HUES64 (cell line): ENCODE results near the gene LRRC7.

Experiments used
- H3K27ac ChIP-seq: 2 replicates; pipeline ENCODE4 v1.7.0; 2013; ENCODE audit warnings: low read depth, low read length, inconsistent platforms
- H3K27me3 ChIP-seq: 2 replicates; pipeline ENCODE4 v1.6.1; 2013; ENCODE audit warnings: mild to moderate bottlenecking, low read length; ENCODE audit not compliant: insufficient read depth
- H3K36me3 ChIP-seq: 2 replicates; pipeline ENCODE4 v1.6.1; 2013; ENCODE audit warnings: mild to moderate bottlenecking, low read length; ENCODE audit not compliant: insufficient read depth
- H3K4me1 ChIP-seq: 2 replicates; pipeline ENCODE4 v1.6.1; 2013; ENCODE audit warnings: mild to moderate bottlenecking, low read length, moderate library complexity; ENCODE audit not compliant: insufficient read depth
- H3K4me3 ChIP-seq: 2 replicates; pipeline ENCODE4 v1.5.1; 2013; ENCODE audit warnings: mild to moderate bottlenecking, low read length, moderate library complexity
- H3K9ac ChIP-seq: 2 replicates; pipeline ENCODE4 v1.6.1; 2013; ENCODE audit warnings: mild to moderate bottlenecking, low read depth, low read length
- H3K9me3 ChIP-seq: 2 replicates; pipeline ENCODE4 v1.6.1; 2013; ENCODE audit warnings: low read depth, low read length; ENCODE audit not compliant: insufficient read depth
- WGBS: fragments of 150-250, 120-280 bp; methylation state at CpG from one replicate; pipeline ENCODE4 v1.1.7; 2013; ENCODE audit warnings: missing lambda C conversion rate; 5-methylcytosine and 5-hydroxymethylcytosine counted together

Gene LRRC7

GRCh38 chr1:69967245-69967766 lies 399.6 kb downstream of the LRRC7 start:
- Histone ChIP-seq H3K4me3 (no peak overlapping the region), H3K27me3 (no peaks in the 10 kb centered on the region), H3K9me3 (0 out of 2 replicates have a peak, but pooled peaks cover 2% of the 10 kb centered on the region), H3K36me3 (no peaks in the 10 kb centered on the region), H3K27ac (no peak overlapping the region), H3K4me1 (no peaks in the 10 kb centered on the region), H3K9ac (no peak overlapping the region)
- 93% methylated on average over 3 of the region's 3 CpGs for WGBS

DNA sequence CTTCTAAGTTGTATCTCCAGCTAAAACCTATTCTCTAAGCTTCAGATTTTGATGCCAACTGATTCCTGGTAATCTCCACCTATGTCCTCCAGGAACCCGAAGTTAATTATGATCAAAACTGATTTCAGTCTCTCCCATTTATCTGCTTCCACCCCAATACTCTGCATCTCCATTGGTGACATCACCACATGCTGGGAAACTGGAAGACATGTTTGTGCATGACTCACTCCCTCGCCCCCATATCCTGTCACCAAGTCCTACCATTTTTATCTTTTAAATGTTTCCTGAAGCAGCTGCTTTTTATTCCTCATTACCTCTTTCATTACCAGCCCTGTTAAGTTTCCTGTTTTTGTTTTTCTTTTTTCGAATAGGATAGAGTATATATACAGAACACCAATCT lies 409.2 kb downstream of the LRRC7 start:
- Histone ChIP-seq H3K27me3 (no peaks in the 10 kb centered on the region), H3K4me1 (no peaks in the 10 kb centered on the region), H3K4me3 (no peak overlapping the region), H3K27ac (no peak overlapping the region), H3K36me3 (no peaks in the 10 kb centered on the region), H3K9ac (no peak overlapping the region), H3K9me3 (no peaks in the 10 kb centered on the region)
- 85% methylated on average over 2 of the region's 3 CpGs for WGBS

DNA sequence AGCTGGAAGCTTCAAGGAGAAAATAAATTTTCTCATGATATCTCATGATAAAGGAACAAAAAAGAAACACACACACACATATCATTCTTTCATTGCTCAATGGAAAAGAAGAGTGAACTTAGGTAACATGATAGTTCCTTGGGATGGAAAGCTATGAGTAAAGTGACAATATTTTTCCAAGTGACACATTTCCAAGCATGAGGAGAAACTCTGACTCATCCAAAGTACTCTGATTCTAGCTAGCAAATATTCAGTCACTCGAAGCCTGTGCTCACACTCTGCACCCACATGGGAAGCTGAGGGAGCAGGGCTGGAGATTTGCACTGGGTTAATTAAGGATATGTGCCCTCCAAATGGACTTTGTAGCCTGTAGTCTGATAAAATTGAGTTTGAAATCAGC lies 415.3 kb downstream of the LRRC7 start:
- Histone ChIP-seq H3K9me3 (no peaks in the 10 kb centered on the region), H3K27me3 (no peaks in the 10 kb centered on the region), H3K4me3 (no peak overlapping the region), H3K9ac (no peak overlapping the region), H3K36me3 (no peaks in the 10 kb centered on the region), H3K27ac (no peak overlapping the region), H3K4me1 (no peaks in the 10 kb centered on the region)
- WGBS: 100% methylated on average over 1 of the region's 1 CpG

DNA sequence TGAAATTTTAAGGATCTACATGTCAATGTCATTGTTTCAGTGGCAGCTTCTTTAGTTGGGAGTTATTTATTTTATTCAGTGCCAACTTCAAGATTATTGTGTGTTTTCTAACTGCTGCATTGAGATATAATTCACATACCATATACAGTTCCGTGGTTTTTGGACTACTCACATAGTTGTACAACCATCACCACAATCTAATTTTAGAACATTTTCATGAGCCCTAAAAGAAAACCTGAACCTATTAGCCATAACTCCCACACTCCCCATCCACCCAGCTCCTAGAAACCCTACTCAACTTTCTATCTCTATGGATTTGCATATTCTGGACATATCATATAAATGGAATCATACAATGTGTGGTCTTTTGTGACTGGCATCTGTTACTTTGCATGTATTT lies 417.7 kb downstream of the LRRC7 start:
- Histone ChIP-seq H3K27ac (no peak overlapping the region), H3K9me3 (no peaks in the 10 kb centered on the region), H3K9ac (no peak overlapping the region), H3K4me3 (no peak overlapping the region), H3K27me3 (no peaks in the 10 kb centered on the region), H3K36me3 (no peaks in the 10 kb centered on the region), H3K4me1 (no peaks in the 10 kb centered on the region)
- 88% methylated on average over 1 of the region's 1 CpG for whole genome bisulfite sequencing

GRCh38 chr1:69985901-69986439 lies 418.2 kb downstream of the LRRC7 start:
- Histone ChIP-seq H3K36me3 (no peaks in the 10 kb centered on the region), H3K9me3 (no peaks in the 10 kb centered on the region), H3K4me3 (no peak overlapping the region), H3K27ac (no peak overlapping the region), H3K27me3 (no peaks in the 10 kb centered on the region), H3K4me1 (no peaks in the 10 kb centered on the region), H3K9ac (no peak overlapping the region)

GRCh38 chr1:69987881-69988280 lies 420.2 kb downstream of the LRRC7 start:
- Histone ChIP-seq H3K4me1 (no peaks in the 10 kb centered on the region), H3K27ac (no peak overlapping the region), H3K9me3 (no peaks in the 10 kb centered on the region), H3K36me3 (no peaks in the 10 kb centered on the region), H3K9ac (no peak overlapping the region), H3K27me3 (no peaks in the 10 kb centered on the region), H3K4me3 (no peak overlapping the region)
- WGBS: 90% methylated on average over 1 of the region's 1 CpG

GRCh38 chr1:69991644-69992043 lies 423.9 kb downstream of the LRRC7 start:
- no peaks in the 10 kb centered on the region for H3K4me1 ChIP-seq
- no peaks in the 10 kb centered on the region for H3K36me3 ChIP-seq
- H3K9me3 ChIP-seq: no peaks in the 10 kb centered on the region
- 82% methylated on average over 1 of the region's 3 CpGs for WGBS
- no peak overlapping the region for H3K9ac ChIP-seq
- H3K27me3 ChIP-seq: no peaks in the 10 kb centered on the region
- H3K27ac ChIP-seq: no peak overlapping the region
- no peak overlapping the region for H3K4me3 ChIP-seq

GRCh38 chr1:69992594-69992993 lies 424.9 kb downstream of the LRRC7 start:
- no peaks in the 10 kb centered on the region for H3K9me3 ChIP-seq
- H3K27me3 ChIP-seq: no peaks in the 10 kb centered on the region
- no peaks in the 10 kb centered on the region for H3K36me3 ChIP-seq
- H3K4me3 ChIP-seq: no peak overlapping the region
- H3K9ac ChIP-seq: no peak overlapping the region
- H3K27ac ChIP-seq: no peak overlapping the region
- H3K4me1 ChIP-seq: no peaks in the 10 kb centered on the region
- WGBS: 80% methylated on average over 2 of the region's 3 CpGs

DNA sequence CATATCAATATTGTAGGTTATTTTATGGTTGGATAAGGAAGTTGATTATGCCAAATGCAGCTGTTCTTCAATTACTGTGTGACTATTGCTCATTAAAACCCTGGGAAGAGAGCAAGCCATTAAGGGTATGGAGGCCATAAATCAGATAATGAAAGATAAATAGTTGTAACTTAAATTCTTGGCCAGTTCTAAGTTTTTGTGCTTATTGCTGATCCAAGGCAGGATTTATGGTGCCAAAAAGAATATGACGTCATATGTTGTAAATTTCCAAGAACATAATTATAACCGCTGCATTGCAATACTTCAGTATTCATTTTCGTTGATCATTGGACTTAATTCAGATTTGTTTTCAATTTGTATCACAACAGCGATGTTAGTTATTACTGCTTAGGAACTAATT lies 426.1 kb downstream of the LRRC7 start:
- WGBS: 96% methylated on average over 4 of the region's 4 CpGs
- Histone ChIP-seq H3K9me3 (no peaks in the 10 kb centered on the region), H3K9ac (no peak overlapping the region), H3K36me3 (no peaks in the 10 kb centered on the region), H3K4me1 (no peaks in the 10 kb centered on the region), H3K4me3 (no peak overlapping the region), H3K27ac (no peak overlapping the region), H3K27me3 (no peaks in the 10 kb centered on the region)

GRCh38 chr1:69994241-69994640 lies 426.5 kb downstream of the LRRC7 start:
- no CpG with 5 or more reads among the region's 1 CpG for WGBS
- Histone ChIP-seq H3K36me3 (no peaks in the 10 kb centered on the region), H3K9me3 (no peaks in the 10 kb centered on the region), H3K27me3 (no peaks in the 10 kb centered on the region), H3K9ac (no peak overlapping the region), H3K4me3 (no peak overlapping the region), H3K27ac (no peak overlapping the region), H3K4me1 (no peaks in the 10 kb centered on the region)

GRCh38 chr1:69998847-69999246 lies 431.1 kb downstream of the LRRC7 start:
- H3K9ac ChIP-seq: no peak overlapping the region
- no peaks in the 10 kb centered on the region for H3K36me3 ChIP-seq
- WGBS: 88% methylated on average over 1 of the region's 1 CpG
- no peaks in the 10 kb centered on the region for H3K27me3 ChIP-seq
- H3K4me1 ChIP-seq: no peaks in the 10 kb centered on the region
- H3K27ac ChIP-seq: no peak overlapping the region
- no peak overlapping the region for H3K4me3 ChIP-seq
- H3K9me3 ChIP-seq: no peaks in the 10 kb centered on the region
